ENCODE data around the gene FRY.

DNA sequence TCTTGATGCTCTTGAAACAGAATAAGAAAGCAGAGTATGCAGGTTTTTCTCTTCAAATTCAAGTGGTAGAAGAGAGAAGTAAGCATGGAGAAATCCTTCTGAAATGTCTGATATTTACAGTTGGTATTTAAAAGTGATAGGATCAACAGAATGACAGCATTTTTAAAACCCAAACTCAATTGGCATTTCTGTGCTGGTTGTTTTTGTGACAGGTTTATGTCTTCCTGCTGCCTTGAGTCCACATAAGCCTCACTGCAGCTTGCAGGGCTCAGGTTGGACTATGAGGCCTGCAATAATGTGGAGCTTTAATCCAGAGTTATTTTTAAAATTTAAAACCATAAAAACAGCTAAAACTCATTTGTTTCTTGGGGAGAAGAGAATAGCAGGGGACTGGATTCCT lies 178.5 kb downstream of the FRY start:
- TF ChIP-seq POLR2A (IDR thresholded peaks at IDR 0.05) = no peak
- TF ChIP-seq, protein P1, sequence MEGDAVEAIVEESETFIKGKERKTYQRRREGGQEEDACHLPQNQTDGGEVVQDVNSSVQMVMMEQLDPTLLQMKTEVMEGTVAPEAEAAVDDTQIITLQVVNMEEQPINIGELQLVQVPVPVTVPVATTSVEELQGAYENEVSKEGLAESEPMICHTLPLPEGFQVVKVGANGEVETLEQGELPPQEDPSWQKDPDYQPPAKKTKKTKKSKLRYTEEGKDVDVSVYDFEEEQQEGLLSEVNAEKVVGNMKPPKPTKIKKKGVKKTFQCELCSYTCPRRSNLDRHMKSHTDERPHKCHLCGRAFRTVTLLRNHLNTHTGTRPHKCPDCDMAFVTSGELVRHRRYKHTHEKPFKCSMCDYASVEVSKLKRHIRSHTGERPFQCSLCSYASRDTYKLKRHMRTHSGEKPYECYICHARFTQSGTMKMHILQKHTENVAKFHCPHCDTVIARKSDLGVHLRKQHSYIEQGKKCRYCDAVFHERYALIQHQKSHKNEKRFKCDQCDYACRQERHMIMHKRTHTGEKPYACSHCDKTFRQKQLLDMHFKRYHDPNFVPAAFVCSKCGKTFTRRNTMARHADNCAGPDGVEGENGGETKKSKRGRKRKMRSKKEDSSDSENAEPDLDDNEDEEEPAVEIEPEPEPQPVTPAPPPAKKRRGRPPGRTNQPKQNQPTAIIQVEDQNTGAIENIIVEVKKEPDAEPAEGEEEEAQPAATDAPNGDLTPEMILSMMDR (IDR thresholded peaks at IDR 0.05) = no peak

All from uterus (tissue), 2 donors.